Loucy (cell line): Measurements from ENCODE around the gene CDC40.

ENCODE experiments used
- EZH2phosphoT487 ChIP-seq: fragments of 200-600 bp; IDR thresholded peaks from 2 replicates; pipeline ENCODE4 v1.6.1; 2018; ENCODE audit warnings: antibody characterized with exemption, mild to moderate bottlenecking, moderate library complexity, borderline replicate concordance
- TF ChIP-seq, protein P1 (sequence below): fragments of 200-600 bp; sonication (generic); conservative IDR thresholded peaks from 2 replicates; pipeline ENCODE4 v1.5.1; 2014; ENCODE audit warnings: mild to moderate bottlenecking, antibody characterized with exemption, low read length

DNA sequence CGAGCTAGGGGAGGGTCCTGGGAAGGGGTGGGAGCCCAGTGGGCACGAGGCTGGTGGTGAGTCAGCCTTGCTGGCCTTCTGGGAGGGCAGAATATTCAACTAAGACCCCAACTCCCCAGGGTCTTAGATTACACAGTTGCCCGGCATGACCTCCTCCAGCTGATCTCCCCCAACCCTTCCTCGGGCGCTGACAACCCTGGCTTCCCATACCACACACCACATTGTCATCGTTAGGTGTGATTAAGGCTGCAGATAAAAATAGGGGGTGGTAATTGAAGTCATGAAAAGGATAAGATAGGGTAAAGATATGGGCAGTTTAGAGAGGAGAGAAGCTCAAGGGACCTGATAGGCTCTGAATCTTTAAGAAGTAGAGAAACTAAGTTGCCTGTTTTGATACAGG lies 10.5 kb downstream of the CDC40 start:
- TF ChIP-seq, protein P1, sequence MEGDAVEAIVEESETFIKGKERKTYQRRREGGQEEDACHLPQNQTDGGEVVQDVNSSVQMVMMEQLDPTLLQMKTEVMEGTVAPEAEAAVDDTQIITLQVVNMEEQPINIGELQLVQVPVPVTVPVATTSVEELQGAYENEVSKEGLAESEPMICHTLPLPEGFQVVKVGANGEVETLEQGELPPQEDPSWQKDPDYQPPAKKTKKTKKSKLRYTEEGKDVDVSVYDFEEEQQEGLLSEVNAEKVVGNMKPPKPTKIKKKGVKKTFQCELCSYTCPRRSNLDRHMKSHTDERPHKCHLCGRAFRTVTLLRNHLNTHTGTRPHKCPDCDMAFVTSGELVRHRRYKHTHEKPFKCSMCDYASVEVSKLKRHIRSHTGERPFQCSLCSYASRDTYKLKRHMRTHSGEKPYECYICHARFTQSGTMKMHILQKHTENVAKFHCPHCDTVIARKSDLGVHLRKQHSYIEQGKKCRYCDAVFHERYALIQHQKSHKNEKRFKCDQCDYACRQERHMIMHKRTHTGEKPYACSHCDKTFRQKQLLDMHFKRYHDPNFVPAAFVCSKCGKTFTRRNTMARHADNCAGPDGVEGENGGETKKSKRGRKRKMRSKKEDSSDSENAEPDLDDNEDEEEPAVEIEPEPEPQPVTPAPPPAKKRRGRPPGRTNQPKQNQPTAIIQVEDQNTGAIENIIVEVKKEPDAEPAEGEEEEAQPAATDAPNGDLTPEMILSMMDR: no peak
- no peak for TF ChIP-seq EZH2phosphoT487
